ENCODE measurements around the gene GABRB3. TPM values are rescaled to one million over a fixed set of nuclear protein-coding genes. Genes with fewer than 3 reads are reported as not detected.

GABRB3 gene
- total and polyA plus RNA-seq, 2 donors (not counting 1 experiment from before 2014, with no cell fraction given) = 0.07 TPM; not detected in 1

- 79% methylated on average over 3 of the region's 4 CpGs for WGBS (ENCODE audit: insufficient coverage)
- no peak overlapping the region for H2AFZ ChIP-seq (ENCODE audit: insufficient read depth, low read depth, low read length, poor library complexity, severe bottlenecking)
These were observed 140.4 kb downstream of the GABRB3 start for GRCh38 chr15:26632500-26632899.

GRCh38 chr15:26631894-26632293, 141.0 kb downstream of the GABRB3 start:
- no peak overlapping the region for H3K9ac ChIP-seq (ENCODE audit: low read length)
- intact Hi-C loops (cut with micrococcal nuclease) = no loop called here
- H3K4me1 ChIP-seq (ENCODE audit: control insufficient read depth in 2 of 2, insufficient read depth in 2 of 2, low read length in 2 of 2) = no peaks in the 10 kb centered on the region
- no peaks in the 10 kb centered on the region for H3K27me3 ChIP-seq (replicated peaks in 1 of 4; ENCODE audit: control extremely low read depth in 1 of 4, control insufficient read depth in 3 of 4, insufficient read depth in 4 of 4, low read length in 3 of 4)
- no peak overlapping the region for H2AFZ ChIP-seq (ENCODE audit: insufficient read depth, low read depth, low read length, poor library complexity, severe bottlenecking)
- H3K4me2 ChIP-seq (replicated peaks; ENCODE audit: low read depth, low read length, poor library complexity, severe bottlenecking) = no peak overlapping the region
- H3K27ac Mint-ChIP-seq = no peak overlapping the region
- no peak overlapping the region for H3K4me3 Mint-ChIP-seq
- H3K9me3 Mint-ChIP-seq (ENCODE audit: insufficient read depth) = peaks cover 12% of the 10 kb centered on the region
- 83% methylated on average over 6 of the region's 6 CpGs for WGBS (ENCODE audit: insufficient coverage)
- no peaks in the 10 kb centered on the region for H4K20me1 ChIP-seq (ENCODE audit: control insufficient read depth, insufficient read depth, low read length, poor library complexity, severe bottlenecking)
- H3K36me3 ChIP-seq (replicated peaks in 1 of 2; ENCODE audit: control extremely low read depth in 1 of 2, control insufficient read depth in 1 of 2, extremely low read depth in 1 of 2, insufficient read depth in 2 of 2, low read length in 1 of 2) = no peaks in the 10 kb centered on the region
- H3K27ac ChIP-seq (ENCODE audit: low read length in 2 of 2) = no peak overlapping the region
- TF ChIP-seq CTCF (IDR thresholded peaks at IDR 0.05) = no peak
- TF ChIP-seq EZH2 (IDR thresholded peaks at IDR 0.05; ENCODE audit: borderline replicate concordance, insufficient read depth, low read depth, low read length, poor library complexity, severe bottlenecking) = no peak
- H3K79me2 ChIP-seq (ENCODE audit: control insufficient read depth, insufficient read depth, low read length) = no peaks in the 10 kb centered on the region
- no peak for DNase-seq
- POLR2A ChIA-PET = no interaction called here
- CTCF ChIA-PET = no interaction called here
- H3K4me3 ChIP-seq (ENCODE audit: control extremely low read depth in 1 of 5, extremely low read depth in 1 of 5, insufficient read depth in 1 of 5, low read depth in 2 of 5, low read length in 4 of 5) = no peak overlapping the region
- H3K4me1 Mint-ChIP-seq = no peaks in the 10 kb centered on the region
- peaks cover 0 to 21% (median 0%) of the 10 kb centered on the region in 3 donors for H3K9me3 ChIP-seq (ENCODE audit: control extremely low read depth in 1 of 3, control insufficient read depth in 2 of 3, insufficient read depth in 1 of 3, low read length in 2 of 3)
- no peak for ATAC-seq (ENCODE audit: low read depth)
- no peaks in the 10 kb centered on the region for H3K27me3 Mint-ChIP-seq

More at GRCh38 chr15:26632500-26632899, 140.4 kb downstream of the GABRB3 start:
- Mint-ChIP-seq H3K27ac (no peak overlapping the region), H3K27me3 (no peaks in the 10 kb centered on the region), H3K4me1 (no peaks in the 10 kb centered on the region), H3K4me3 (no peak overlapping the region), H3K9me3 (ENCODE audit: insufficient read depth) (peaks cover 9% of the 10 kb centered on the region)
- ChIA-PET POLR2A (no interaction called here), CTCF (no interaction called here)
- no peak overlapping the region for H3K27ac ChIP-seq (ENCODE audit: low read length in 2 of 2)
- no peaks in the 10 kb centered on the region for H3K27me3 ChIP-seq (replicated peaks in 1 of 4; ENCODE audit: control extremely low read depth in 1 of 4, control insufficient read depth in 3 of 4, insufficient read depth in 4 of 4, low read length in 3 of 4)
- no peaks in the 10 kb centered on the region for H4K20me1 ChIP-seq (ENCODE audit: control insufficient read depth, insufficient read depth, low read length, poor library complexity, severe bottlenecking)
- TF ChIP-seq CTCF (IDR thresholded peaks at IDR 0.05) (no peak), EZH2 (IDR thresholded peaks at IDR 0.05; ENCODE audit: borderline replicate concordance, insufficient read depth, low read depth, low read length, poor library complexity, severe bottlenecking) (no peak)
- ATAC-seq (ENCODE audit: low read depth) (no peak), DNase-seq (no peak)
- peaks cover 0 to 21% (median 0%) of the 10 kb centered on the region in 3 donors for H3K9me3 ChIP-seq (ENCODE audit: control extremely low read depth in 1 of 3, control insufficient read depth in 2 of 3, insufficient read depth in 1 of 3, low read length in 2 of 3)
- H3K4me1 ChIP-seq (ENCODE audit: control insufficient read depth in 2 of 2, insufficient read depth in 2 of 2, low read length in 2 of 2) = no peaks in the 10 kb centered on the region
- no peak overlapping the region for H3K4me3 ChIP-seq (ENCODE audit: control extremely low read depth in 1 of 5, extremely low read depth in 1 of 5, insufficient read depth in 1 of 5, low read depth in 2 of 5, low read length in 4 of 5)
- H3K79me2 ChIP-seq (ENCODE audit: control insufficient read depth, insufficient read depth, low read length) = no peaks in the 10 kb centered on the region
- no peaks in the 10 kb centered on the region for H3K36me3 ChIP-seq (replicated peaks in 1 of 2; ENCODE audit: control extremely low read depth in 1 of 2, control insufficient read depth in 1 of 2, extremely low read depth in 1 of 2, insufficient read depth in 2 of 2, low read length in 1 of 2)
- no peak overlapping the region for H3K4me2 ChIP-seq (replicated peaks; ENCODE audit: low read depth, low read length, poor library complexity, severe bottlenecking)
- intact Hi-C loops (cut with micrococcal nuclease) = no loop called here
- no peak overlapping the region for H3K9ac ChIP-seq (ENCODE audit: low read length)

Data from B cell (primary cell).